ENCODE measurements around the gene SOX13.
A peak's percentile ranks its signal among the peaks of the same experiment; 100 is the strongest.
"Not testable (repeated sequence)": the region's sequence is repeated elsewhere in the genome, so short reads cannot be mapped to it uniquely, and the experiment has no call there.

SOX13 gene

DNA sequence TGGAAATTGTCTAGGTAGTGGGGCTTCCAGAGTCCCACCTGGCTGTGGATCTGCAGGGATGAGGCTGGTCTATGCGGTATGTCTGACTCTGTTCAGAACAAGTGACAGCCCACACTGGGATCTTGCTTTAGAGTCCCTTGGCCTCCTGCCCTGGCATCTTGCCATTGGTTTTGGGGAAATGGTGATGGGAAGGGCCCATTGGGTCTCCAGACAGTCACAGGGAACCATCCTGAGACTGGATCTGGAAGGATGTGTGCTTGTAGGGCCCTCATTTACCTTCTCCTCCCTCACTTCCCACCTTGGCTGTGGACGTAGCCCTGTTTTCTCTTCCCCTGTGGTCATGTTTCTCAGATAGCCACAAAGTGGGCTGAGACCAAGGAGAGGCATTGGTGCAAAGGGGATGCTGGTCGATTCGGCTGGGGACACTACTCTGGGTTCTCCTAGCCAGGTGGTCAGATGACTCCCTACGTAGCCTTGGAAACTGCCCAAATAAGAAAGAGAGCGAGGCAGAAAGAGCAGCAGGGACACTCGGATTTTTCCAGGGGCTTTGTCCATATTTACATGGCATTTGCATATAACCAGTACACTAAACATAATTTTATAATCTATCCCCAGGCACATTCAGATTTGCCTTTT is 15.1 kb downstream of the SOX13 start:
- no peak for DNase-seq

DNA sequence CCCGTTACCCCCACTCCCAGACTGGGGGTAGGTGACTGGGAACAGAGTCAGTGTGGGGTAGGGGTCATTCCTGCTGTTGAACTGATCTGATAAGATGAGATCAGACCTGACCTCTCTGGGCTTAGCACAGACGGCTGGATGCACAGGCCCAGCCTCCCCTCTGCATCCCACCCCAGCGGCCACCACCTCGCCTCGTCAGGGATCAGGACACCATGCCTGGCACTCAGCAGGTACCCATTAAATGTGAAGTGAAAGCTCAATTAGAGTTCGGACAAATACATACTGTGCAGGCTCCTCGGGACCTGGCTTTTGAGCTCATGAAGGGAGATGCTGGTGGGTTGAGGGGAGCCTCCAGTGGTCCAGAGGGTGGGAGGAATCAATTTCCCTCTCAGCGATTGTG is 15.7 kb downstream of the SOX13 start:
- no peak for DNase-seq

DNA sequence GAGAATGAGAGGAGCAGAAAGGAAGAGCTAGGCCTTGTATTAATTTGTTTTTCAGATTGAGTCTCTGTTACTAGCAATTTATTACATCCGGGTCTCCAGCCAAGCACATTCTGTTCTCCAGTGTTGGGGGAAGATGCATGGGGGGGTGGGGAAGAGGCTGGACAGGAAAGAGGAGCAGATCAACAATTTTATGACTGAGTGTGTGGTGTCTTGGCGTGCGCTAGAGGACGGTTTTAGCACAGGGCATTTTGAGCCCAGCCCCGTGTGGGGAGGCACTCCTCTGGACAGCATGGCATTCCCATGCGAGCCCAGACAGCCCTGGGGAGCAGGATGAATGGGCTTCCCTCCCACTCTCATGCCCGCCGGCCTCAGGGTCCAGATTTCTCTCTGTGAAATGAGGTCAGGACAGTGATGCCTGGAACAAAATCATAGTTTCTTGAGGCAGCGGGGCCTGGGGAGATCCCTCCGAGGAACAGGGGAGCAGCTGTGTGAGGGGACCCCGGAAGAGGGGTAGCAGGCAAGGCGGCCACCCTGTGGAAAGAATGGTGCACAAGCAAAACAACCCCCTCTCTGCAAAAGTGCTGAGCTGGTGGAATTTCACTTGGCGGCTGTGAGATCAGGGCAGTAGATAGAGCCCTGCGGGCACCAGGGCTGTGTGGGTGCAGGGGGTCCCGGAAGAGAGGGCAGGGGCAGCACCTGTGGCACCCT is 16.3 kb downstream of the SOX13 start:
- no peak for DNase-seq

DNA sequence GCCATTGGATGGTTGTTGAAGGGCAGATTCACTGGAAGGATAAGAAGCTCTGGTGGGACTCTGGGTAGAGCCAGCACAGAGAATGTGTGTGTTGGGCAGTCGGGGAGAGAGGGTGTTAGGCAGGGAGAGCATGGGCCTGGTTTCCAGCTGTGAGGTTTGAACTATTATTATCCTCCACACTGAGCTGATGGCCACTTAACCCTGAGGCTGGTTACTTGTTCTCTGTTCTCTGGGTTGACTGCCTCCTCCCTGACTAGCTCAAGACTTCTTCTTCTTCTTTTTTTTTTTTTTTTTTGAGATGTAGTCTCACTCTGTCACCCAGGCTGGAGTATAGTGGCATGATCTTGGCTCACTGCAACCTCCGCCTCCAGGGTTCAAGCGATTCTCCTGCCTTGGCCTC is 17.2 kb downstream of the SOX13 start:
- DNase-seq, result not testable (repeated sequence)

DNA sequence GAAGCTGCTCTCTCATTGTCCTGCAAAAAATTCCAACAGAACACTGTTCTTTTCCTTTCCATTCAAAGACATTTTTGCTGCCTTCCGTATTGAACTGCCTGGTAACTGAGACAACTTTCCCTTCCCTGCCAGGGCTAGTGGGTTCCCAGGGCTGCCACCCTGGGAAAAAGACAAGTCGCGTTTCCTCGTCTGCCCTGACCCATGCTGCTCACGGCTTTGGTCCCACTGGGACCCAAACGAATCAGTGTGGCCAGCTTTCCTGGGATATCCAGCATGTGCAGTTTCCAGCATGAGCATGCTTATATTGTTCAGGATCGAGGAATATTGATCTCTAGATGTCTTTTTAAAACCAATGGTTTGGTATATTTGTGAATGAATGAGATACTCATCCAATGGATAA is 18.2 kb downstream of the SOX13 start:
- no peak for DNase-seq

DNA sequence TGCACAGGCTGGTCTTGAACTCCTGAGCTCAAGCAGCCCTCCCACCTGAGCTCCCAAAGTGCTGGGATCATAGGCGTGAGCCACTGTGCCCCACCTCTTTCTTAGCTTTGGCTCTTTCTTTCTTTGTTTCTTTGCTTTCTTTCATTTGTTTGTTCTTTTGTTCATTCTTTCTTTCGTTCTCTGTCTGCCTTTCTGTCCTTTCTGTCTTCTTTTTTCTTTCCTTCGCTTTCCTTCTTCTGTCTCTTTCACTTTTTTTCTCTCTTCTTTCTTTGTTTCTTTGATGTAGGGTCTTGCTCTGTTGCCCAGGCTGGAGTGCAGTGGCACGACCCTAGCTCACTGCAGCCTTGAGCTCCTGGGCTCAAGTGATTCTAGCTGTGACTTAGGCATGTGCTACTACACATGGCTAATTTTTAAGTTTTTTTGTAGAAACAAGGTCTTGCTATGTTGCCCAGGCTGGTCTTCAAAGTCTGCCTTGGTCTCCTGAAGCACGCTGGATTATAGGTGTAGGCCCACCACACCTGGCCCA is 18.9 kb downstream of the SOX13 start:
- DNase-seq, result no peak

DNA sequence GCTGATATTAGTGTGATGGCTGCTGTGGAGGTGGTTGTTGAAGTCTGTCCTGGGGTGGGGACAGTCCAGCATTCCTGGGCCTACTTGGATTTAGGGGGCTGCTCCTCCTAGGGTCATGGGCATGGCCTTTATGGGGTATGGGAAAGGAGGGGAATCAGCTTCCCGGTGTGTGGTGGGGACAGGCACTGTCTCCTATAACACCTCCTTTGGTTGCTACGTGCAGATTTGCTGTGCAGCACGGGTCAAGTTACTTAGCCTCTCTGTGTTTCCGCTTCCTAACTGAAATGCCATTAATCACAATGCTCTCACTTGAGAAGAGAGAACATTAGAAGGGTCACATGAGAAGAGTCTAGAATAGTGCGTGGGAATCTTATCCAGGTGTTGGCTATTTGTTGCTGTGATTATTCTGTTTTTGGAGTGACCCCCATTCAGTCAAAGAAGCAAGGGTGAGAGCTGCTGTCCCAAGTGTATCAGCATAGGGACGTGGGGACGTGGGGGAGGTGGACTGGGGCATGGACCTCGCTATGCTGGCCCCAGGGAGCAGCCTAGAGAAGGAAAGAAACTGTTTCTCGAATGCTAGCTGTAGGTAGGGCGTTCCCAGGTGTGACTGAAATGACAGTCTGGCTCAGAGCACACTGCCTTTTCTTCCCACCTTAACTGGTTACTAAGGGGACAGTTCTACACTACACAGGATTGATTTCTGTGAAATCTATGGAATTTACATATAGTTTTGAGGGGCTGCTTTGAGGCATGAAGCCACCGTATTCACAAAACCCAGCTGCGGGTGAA is 19.9 kb downstream of the SOX13 start:
- DNase-seq, result no peak

DNA sequence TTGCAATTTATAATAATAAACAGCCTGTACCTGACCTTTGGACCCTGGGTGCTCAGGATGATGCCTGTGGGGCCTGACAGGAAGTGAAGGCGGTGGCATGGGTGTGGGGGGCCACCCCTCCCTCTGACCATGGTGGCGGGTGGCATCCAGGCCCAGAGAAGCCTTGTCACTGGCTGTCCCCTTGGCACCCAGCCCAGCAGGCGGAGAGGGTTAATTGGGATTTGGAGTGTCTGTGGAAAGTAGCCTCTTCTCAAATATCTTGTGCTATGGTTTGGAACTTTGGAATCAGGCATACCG is 20.5 kb downstream of the SOX13 start:
- no peak for DNase-seq

DNA sequence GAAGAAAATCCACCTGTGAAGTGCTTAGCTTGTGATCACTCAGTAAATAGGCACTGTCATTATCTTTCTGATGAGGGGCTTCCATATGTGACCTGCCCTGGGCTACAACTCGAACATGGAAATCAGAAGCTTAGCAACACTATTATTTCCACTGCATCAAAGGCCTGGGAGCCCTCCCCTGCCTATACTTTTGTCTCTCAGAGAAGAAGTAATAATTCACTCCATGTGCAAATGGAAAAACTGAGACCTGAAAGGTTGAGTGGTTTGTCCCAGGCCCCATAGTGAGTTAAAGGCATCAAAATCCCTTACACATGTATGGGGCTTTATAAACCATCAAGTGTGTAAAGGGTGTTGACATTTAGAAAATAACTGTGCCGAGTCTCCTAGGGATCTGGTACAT is 20.9 kb downstream of the SOX13 start:
- DNase-seq, result no peak

DNA sequence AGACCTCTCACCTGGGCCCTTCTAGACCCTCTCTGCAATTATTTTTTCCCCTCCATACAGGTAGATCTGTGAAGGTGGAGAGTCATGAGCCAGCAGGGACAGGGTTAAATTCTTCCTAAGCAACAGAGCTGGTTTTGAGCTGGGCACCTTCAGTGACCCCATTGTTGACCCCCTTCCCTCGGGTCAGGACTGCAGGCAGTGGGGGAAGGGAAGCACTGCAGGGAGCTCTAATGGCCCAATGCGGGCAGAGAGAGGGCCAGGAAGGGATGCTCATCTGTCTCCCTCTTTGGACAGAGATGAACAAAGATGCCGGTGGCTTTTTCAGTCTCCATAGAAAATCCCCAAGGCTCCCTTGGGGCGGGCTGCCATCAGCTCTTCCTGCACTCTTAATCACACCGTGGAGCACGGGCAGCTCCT is 21.4 kb downstream of the SOX13 start:
- DNase-seq, result no peak

DNA sequence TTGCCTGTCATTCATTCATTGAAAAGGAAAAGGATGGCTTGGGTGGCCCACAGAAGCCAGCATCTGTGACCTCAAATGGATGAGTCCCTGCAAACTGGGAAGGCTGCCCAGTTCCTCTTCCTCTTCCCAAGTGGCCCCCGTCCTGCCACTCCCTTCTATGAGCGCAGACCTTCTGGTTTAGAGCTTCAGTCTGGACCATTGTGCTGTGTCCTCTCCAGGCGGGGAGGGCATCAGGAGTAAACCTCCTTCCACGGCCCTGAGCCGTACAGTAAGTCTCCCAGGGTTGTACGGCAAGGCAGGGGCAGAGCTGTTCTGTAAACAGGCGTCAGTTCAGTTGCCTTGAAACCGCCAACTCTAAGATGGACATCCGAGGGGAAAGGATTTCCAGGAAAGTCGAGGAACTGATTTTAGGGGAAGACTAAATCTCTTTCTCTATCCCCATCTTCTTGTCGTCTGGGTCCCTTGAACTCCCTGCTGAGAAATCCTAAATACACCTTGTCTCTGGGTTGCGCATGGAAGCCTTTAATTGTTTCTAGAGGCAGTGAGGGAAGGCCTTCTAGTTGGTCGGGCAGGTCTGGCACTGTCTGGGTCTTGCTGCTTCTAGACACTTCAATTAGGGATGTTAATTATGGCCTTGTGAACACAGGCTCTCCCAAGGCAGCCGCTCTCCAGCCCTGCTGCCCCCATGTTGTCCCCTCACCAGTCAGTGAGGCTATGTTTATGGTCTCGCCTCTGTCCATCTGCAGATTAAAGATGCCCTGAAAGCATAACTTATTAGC is 22.1 kb downstream of the SOX13 start:
- DNase-seq, result no peak

DNA sequence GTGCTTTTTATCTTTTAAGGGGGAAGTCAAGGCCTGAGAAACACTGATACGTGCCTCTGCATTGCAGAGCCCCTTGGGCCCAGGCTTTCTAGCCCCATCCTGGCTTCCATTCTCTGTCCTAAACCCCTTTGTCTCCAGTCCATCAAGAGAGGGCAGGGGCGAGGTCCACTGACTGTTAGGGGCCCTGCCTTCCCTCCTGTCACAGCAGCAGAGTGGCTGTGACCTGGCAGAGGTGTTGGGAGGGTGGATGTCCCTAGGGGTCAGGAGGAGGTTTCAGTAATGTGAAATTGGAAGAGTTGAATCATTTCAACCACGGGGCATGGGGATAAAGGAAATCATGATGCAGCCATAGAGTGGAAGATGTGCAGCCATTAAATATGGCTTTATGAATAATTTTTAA is 24.0 kb downstream of the SOX13 start:
- no peak for DNase-seq

DNA sequence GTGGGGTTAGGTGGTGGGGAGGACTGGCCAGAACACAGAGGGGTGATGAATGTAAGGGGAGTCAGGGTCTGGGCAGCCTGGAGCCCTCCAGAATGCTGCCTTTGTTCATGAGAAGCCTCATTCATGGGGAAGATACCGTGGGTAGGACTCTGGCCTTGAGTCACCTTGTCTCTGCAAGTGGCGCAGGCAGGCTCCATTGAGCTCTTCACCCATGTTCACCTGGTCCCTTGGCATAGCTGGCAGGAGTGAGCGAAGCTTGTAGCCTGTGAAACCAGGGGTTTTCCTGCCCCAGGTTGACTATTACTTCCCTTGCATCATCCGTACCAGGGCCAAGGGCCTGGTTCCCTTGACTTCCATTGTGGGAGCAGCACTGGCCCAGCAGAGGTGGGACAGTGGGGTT is 25.8 kb downstream of the SOX13 start:
- no peak for DNase-seq

DNA sequence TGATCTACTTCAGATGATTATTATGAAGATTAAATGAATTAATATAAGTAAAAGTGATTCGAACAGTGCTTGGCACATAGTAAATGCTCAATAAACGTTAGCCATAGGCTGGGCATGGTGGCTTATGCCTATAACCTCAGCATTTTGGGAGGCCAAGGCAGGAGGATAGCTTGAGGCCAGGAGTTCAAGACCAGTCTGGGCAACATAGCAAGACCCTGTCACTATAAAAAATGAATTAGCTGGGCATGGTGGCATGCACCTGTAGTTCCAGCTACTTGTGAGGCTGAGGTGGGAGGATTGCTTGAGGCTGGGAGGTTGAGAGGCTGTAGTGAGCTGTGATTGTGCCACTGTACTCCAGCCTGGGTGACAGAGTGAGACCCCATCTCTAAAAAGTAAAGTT is 26.8 kb downstream of the SOX13 start:
- not testable (repeated sequence) for DNase-seq

DNA sequence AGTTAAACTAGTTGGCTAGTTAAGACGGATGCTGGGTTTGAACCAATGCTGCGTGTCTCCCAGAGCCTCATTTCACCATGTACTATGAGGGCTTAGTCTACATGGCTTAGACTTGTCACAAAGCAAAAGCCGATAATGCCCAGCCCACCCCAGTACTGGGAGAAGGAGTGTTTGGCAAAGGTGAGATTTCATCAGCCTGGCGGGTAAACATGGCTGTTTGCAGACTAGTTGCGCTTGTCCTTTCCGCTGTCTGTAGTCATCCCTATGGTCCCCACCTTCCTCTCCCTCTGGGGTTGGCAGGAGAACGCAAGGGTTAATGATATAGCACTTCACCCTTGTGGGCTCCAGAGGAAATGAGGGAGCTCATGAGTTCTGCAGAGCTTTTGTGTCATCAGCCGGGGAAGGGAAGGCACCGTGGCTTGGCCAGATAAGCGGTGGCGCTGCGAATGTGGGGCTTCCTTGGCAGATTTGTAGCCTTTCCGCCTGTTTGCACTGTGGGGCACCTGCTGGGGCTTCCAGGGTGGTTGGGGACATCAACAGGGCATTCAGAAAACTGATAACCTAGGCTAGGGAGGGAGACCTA is 29.2 kb downstream of the SOX13 start:
- DNase-seq, result peak; percentile 11

DNA sequence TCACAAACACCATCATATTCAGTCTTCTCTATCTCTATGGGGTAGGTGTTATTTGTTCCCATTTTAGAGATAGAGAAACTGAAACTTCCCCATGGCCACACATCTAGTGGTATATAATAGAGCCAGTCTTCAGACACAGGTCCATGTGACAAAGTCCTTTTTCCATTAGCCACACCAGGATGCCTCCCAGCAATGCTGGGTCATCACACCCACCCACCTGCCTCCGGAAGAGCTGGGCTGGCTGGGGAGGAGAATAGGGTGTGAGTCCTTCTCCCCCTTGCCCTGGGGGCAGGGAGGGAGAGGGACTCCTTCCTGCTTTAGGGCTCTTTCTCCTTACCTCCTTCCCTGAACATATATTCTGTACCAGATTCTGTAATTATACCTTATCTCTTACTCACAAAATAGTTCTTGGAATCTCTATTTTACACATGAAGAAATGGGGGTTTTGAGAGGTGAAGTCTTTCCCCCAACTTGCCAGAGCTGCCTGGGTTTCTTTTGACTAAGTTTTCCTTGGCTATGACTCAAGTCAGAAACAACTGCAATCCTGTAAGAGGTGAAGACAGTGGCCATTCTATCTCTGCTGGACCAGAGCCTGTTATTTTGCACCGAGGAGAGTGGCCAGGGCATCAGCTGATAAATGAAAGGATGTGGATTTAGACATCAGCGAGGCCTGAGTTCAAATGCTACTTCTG is 30.0 kb downstream of the SOX13 start:
- no peak for DNase-seq

DNA sequence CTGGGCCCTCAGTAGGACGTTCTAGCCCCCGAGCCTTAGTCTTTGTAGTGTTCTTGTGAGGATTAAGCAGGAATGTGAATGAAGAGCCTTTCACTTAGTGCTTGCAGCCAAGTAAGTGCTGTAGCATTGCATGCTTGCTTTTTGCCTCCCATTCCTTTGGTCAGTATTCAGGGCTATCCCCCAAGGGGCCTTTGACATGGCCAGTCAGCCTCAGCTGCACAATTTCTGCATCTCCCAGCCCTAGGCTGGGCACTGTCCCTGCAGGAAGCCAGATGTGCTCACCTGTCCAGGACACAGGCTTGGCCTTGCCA is 30.5 kb downstream of the SOX13 start:
- DNase-seq, result no peak

DNA sequence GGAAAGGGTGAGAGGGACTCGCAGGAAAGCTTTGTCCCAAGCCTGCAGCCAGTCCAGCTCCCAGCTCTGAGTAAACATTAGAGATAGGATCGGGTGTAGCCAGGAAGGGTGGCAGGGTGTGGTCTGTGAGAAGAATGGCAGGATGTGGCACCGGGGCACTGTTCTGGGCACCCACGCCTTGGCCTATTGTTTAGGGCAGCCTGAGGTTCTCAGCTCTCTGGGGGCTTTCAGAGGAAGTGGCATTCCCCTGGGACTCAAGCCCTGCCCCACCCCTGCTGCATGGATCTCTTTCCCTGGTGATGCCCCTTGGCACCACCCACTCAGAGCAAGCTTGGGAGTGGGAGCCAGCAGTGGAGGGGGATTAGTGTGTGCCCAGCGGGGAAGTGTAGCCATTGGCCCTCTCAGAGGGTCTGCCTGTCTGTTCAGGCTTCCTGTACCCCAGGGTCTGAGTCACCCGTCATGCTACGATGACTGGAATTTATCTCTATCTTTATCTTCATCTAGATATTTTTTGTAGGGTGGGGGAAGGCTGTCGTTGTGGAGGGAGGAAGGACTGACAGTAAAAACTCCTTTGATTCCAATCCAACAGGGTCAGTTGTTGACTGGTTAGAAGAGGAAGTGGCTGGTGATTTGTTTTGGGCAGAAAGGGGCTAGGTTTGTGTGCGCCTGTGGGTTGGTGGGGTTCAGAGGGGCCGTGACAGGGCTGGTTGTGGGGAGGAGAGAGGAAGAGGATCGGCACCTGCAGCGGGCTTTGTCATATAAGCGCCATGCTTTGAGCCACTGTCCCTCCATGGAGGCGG is 31.6 kb downstream of the SOX13 start:
- peak; percentile 36 for DNase-seq

DNA sequence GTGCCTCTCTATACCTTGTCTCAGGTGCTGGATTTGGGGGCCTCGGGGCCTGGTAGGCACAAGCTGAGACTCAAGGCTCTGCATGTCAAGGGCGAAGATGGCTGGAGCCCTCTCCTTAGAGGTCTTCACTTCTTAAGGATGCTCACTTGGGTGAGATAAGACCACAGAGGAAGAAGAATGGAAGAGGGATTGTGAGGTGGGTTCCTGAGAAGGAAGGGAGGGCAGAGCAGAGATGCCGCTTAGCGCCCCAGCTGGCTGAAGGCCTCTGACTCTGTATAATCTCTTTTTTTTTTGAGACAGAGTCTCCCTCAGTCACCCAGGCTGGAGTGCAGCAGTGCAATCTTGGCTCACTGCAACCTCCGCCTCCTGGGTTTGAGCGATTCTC is 32.2 kb downstream of the SOX13 start:
- no peak for DNase-seq

DNA sequence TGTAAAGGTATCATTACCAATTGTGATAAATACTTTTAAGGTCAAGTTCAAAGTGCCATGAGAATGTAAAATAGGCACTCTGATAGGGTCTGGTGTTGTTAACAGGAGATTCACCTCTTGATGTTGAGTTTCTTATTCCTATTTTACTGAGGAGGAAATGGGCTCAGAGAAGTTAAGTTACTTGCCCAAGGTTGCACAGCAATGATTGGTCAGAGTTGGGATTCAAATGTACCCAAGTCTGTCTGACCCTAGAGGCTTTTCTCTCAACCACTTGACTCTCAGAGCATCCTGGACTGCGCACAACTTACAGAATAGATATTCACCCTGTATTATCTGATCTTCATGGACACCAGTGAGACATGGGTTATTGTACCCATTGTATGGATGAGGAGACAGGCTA is 33.9 kb downstream of the SOX13 start:
- DNase-seq, result no peak

DNA sequence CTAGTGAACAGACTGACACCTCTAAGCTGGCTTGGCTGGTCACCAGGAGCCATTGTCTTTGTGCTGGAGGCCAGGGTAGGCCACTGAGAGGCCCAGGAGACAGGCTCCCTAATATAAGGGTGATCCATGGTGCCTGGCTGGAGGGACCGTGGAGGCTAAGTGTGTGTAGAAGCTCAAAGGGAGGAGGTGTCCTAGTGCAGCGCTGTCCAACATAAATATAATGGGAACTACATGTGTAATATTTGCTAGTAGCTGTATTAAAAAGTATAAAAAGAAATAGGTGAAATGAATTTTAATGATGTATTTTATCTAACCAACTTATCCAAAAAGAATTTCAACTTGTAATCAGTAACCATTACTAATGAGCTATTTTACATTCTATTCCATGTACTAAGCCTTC is 35.0 kb downstream of the SOX13 start:
- no peak for DNase-seq

Measured in CD4-positive, alpha-beta T cell treated with Interleukin-21 for 1 hour (primary cell).